Measurements from ENCODE around the gene CBX7.

DNA sequence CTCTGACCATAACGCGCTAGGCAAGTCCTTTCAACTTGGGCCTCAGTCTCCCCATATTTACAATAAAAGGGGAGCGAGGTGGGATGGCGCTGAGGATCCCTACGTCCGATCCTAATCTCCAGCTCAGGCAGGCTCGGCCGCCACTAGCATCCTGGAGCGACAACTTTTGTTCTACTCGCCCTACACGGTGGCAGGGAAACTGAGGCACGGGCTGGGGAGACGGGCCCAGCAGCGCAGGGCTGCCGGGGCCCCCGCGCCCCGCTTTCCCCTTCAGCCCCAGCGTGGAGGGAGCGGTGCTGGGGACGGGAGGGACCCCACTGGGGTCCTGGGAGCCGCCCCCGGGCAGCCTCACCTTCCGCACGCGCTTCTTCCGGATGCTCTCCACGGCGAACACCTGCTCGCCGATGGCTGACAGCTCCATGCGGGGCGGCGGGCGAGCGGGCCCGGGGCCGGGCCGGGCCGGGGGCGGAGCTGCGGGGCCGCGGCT lies 413 bp downstream of the CBX7 start:
- TF ChIP-seq CTCF (IDR thresholded peaks at IDR 0.05), result no peak
- TF ChIP-seq POLR2A (IDR thresholded peaks at IDR 0.05), result no peak

Data from Peyer's patch (tissue), 4 donors.